HG03280 (cell line): ENCODE results near the gene HLA-DOA.

ENCODE experiments used
- ATAC-seq: cut with Tn5 transposase; IDR thresholded peaks from one replicate; pipeline ENCODE4 v1.9.1; 2021; ENCODE audit warnings: mild to moderate bottlenecking, moderate library complexity; ENCODE audit not compliant: unreplicated experiment

HLA-DOA gene

GRCh38 chr6:32968093-32968866 lies 41.1 kb downstream of the HLA-DOA start, which contains the start of gene BRD2:
Gene BRD2 (plus strand): TSS chr6:32968594. CDS start chr6:32972899, 4,305 bp downstream.
- ATAC-seq = peak; percentile 38

- no peak for ATAC-seq
Observed at GRCh38 chr6:32967151-32968091, 42.0 kb downstream of the HLA-DOA start.

- ATAC-seq = no peak
Observed at GRCh38 chr6:32964776-32965175, 44.6 kb downstream of the HLA-DOA start.

GRCh38 chr6:32963866-32964265 lies 45.5 kb downstream of the HLA-DOA start:
- ATAC-seq = no peak

GRCh38 chr6:32962213-32962826 lies 47.1 kb downstream of the HLA-DOA start:
- ATAC-seq = no peak

GRCh38 chr6:32960563-32960962 lies 48.8 kb downstream of the HLA-DOA start:
- ATAC-seq = no peak

GRCh38 chr6:32956176-32956575 lies 53.2 kb downstream of the HLA-DOA start:
- no peak for ATAC-seq

- ATAC-seq = no peak
Observed at GRCh38 chr6:32954986-32955802, 54.2 kb downstream of the HLA-DOA start.

GRCh38 chr6:32954267-32954666 lies 55.1 kb downstream of the HLA-DOA start:
- no peak for ATAC-seq
